H1 (cell line): ENCODE measurements around the gene DUSP11. TPM values are rescaled to one million over a fixed set of nuclear protein-coding genes. Genes with fewer than 3 reads are reported as not detected.
A peak's percentile ranks its signal among the peaks of the same experiment; 100 is the strongest.

Experiments
- ATF2 ChIP-seq: IDR thresholded peaks from 2 replicates; pipeline ENCODE4 v1.6.1; 2012; ENCODE audit warnings: low read length, inconsistent platforms
- ATF3 ChIP-seq: IDR thresholded peaks from 2 replicates; pipeline ENCODE4 v1.6.1; 2011; ENCODE audit warnings: low read depth, mild to moderate bottlenecking, low read length; ENCODE audit not compliant: insufficient read depth
- BCL11A ChIP-seq, 2 experiments: IDR thresholded peaks; one replicate each; pipeline ENCODE4 v1.6.1; 2011; ENCODE audit warnings: low read depth in 2 of 2, low read length in 2 of 2, mild to moderate bottlenecking in 2 of 2
- CBX8 ChIP-seq: fragments of 300-800, 300-1000 bp; sonication (generic); IDR thresholded peaks from 2 replicates; pipeline ENCODE4 v1.7.1; 2016; ENCODE audit warnings: low read depth, low read length, borderline replicate concordance
- CTBP2 ChIP-seq: IDR thresholded peaks from 2 replicates; pipeline ENCODE4 v1.7.0; 2011; ENCODE audit warnings: borderline replicate concordance, mild to moderate bottlenecking, moderate library complexity, mixed read lengths, low read length; ENCODE audit not compliant: insufficient read depth, insufficient read length
- EGR1 ChIP-seq: IDR thresholded peaks from 2 replicates; pipeline ENCODE4 v1.6.1; 2011; ENCODE audit warnings: low read depth, low read length, borderline replicate concordance
- GTF2F1 ChIP-seq: IDR thresholded peaks from 2 replicates; pipeline ENCODE4 v1.6.1; 2012; ENCODE audit warnings: low read depth, low read length, improper control_type of control experiment, borderline replicate concordance
- KDM4A ChIP-seq: IDR thresholded peaks from one replicate; pipeline ENCODE4 v1.7.1; 2012; ENCODE audit warnings: low read depth, mild to moderate bottlenecking, moderate library complexity, low read length, inconsistent platforms; ENCODE audit not compliant: severe bottlenecking
- KDM5A ChIP-seq: fragments of 200-600 bp; IDR thresholded peaks from 2 replicates; pipeline ENCODE4 v1.7.1; 2012; ENCODE audit warnings: mild to moderate bottlenecking, low read length, inconsistent platforms, mixed read lengths
- NANOG ChIP-seq: IDR thresholded peaks from 2 replicates; pipeline ENCODE4 v1.6.1; 2011; ENCODE audit warnings: low read length, low read depth, mild to moderate bottlenecking, inconsistent platforms; ENCODE audit not compliant: insufficient read depth, poor library complexity, severe bottlenecking
- POLR2AphosphoS5 ChIP-seq: IDR thresholded peaks from 2 replicates; pipeline ENCODE4 v1.6.1; 2011; ENCODE audit warnings: low read depth, low read length
- RFX5 ChIP-seq: IDR thresholded peaks from 2 replicates; pipeline ENCODE4 v1.6.1; 2011; ENCODE audit warnings: low read depth, low read length, improper control_type of control experiment, borderline replicate concordance
- RNF2 ChIP-seq: fragments of 200-900, 300-1000 bp; sonication (generic); IDR thresholded peaks from 2 replicates; pipeline ENCODE4 v1.7.1; 2016; ENCODE audit warnings: borderline replicate concordance, low read depth, mild to moderate bottlenecking, antibody characterized with exemption, low read length; ENCODE audit not compliant: poor library complexity, severe bottlenecking; ENCODE audit errors: missing control alignments
- SIX5 ChIP-seq: IDR thresholded peaks from 2 replicates; pipeline ENCODE4 v1.6.1; 2011; ENCODE audit warnings: mild to moderate bottlenecking, low read depth, low read length
- SP1 ChIP-seq: IDR thresholded peaks from 2 replicates; pipeline ENCODE4 v1.6.1; 2011; ENCODE audit warnings: low read depth, low read length
- SRF ChIP-seq: IDR thresholded peaks from 2 replicates; pipeline ENCODE4 v1.6.1; 2011; ENCODE audit warnings: mild to moderate bottlenecking, low read depth, low read length, moderate library complexity
- TAF7 ChIP-seq: optimal IDR thresholded peaks from 2 replicates; pipeline ENCODE3; 2011; ENCODE audit warnings: low read depth, mild to moderate bottlenecking, inconsistent platforms, low read length, moderate library complexity, borderline replicate concordance
- TBP ChIP-seq: IDR thresholded peaks from 2 replicates; pipeline ENCODE4 v1.6.1; 2011; ENCODE audit warnings: low read depth, low read length, improper control_type of control experiment
- TCF12 ChIP-seq: IDR thresholded peaks from 2 replicates; pipeline ENCODE4 v1.6.1; 2011; ENCODE audit warnings: low read depth, mild to moderate bottlenecking, low read length
- YY1 ChIP-seq: IDR thresholded peaks from 2 replicates; pipeline ENCODE4 v1.6.1; 2011; ENCODE audit warnings: low read depth, mild to moderate bottlenecking, low read length
- ZNF274 ChIP-seq: IDR thresholded peaks from 2 replicates; pipeline ENCODE4 v1.7.0; 2012; ENCODE audit warnings: low read length, borderline replicate concordance; ENCODE audit errors: extremely low read depth
- polyA plus RNA-seq, 7 experiments: library from polyadenylated mRNA; depleted of rRNA in 3 of 7; stranded (reverse) in 5 of 7; unstranded in 2 of 7; fragments of >200 nt in 5 of 7; fragments of 200-250 nt in 2 of 7; gene quantifications; 1 replicate in 5 of 7; 2 replicates in 1 of 7; 4 replicates in 1 of 7; pipeline versions ENCODE4 v1.2.1 to v1.2.3, GENCODE V29; 2011 to 2013; ENCODE audit warnings: missing spikeins in 2 of 7, mixed read lengths in 2 of 7
- total RNA-seq: library from RNA; stranded (reverse); fragmentation: NEBNext Ultra II Directional; extraction: Animal tissue kit (Norgen Biotek cat#: 25700); gene quantifications from 2 replicates; pipeline ENCODE4 v1.2.1, GENCODE V29; 2021

DUSP11 gene
- total and polyA plus RNA-seq, 2 of the 8 experiments (the other 6 are each of a cell fraction or from before 2014, with no cell fraction given) = 12.2 to 19.1 TPM

- TF ChIP-seq GTF2F1 (no peak), SIX5 (no peak), BCL11A (IDR thresholded peaks at IDR 0.05; ENCODE audit: low read depth in 2 of 2, low read length in 2 of 2) (no peak), KDM4A (peak; percentile 90), RFX5 (no peak), CBX8 (no peak), ZNF274 (no peak), EGR1 (no peak), TBP (no peak; the same call in 1 of the 2 replicates), SP1 (0 out of 2 replicates have a peak, but pooled peaks have one; percentile 28), KDM5A (0 out of 2 replicates have a peak, but pooled peaks have one; percentile 34), TCF12 (no peak), YY1 (peak; percentile 100; the same call in 1 of the 2 replicates), POLR2AphosphoS5 (peak; percentile 83), CTBP2 (no peak), NANOG (no peak), TAF7 (no peak), ATF2 (no peak), ATF3 (no peak), SRF (no peak), RNF2 (no peak)
Observed at GRCh38 chr2:73828818-73829570, 49.1 kb upstream of the DUSP11 start, which contains the start of gene STAMBP (continued).
